Testis (tissue), 3 donors: Measurements from ENCODE around the gene SAFB2. TPM values are rescaled to one million over a fixed set of nuclear protein-coding genes. Genes with fewer than 3 reads are reported as not detected.

Experiments
- DNase-seq: peaks from one replicate; pipeline ENCODE4 v3.0.0-alpha.2; 2019
- H3K27ac ChIP-seq, 2 donors: fragments of 200-600 bp; sonication (generic); one replicate each; pipeline ENCODE4 v1.5.1; 2019
- H3K27me3 ChIP-seq: fragments of 200-600 bp; sonication (generic); one replicate; pipeline ENCODE4 v1.5.1; 2019
- H3K36me3 ChIP-seq: fragments of 200-600 bp; sonication (generic); one replicate; pipeline ENCODE4 v1.5.1; 2017; ENCODE audit warnings: low read depth; ENCODE audit errors: missing control alignments
- H3K4me1 ChIP-seq: fragments of 200-600 bp; sonication (generic); one replicate; pipeline ENCODE4 v1.5.1; 2019
- H3K4me3 ChIP-seq, 2 donors: fragments of 200-600 bp; sonication (generic); one replicate each; pipeline ENCODE4 v1.5.1; 2017 to 2019
- H3K9me3 ChIP-seq: fragments of 200-600 bp; sonication (generic); one replicate; pipeline ENCODE4 v1.5.1; 2017
- CTCF ChIP-seq, 3 experiments: fragments of 450-650 bp in 2 of 3; fragments of 200-600 bp in 1 of 3; sonication (generic) in 1 of 3; IDR thresholded peaks; one replicate each; pipeline ENCODE4 v1.5.1; 2016 to 2019; ENCODE audit warnings: antibody characterized with exemption in 3 of 3, mild to moderate bottlenecking in 2 of 3, moderate library complexity in 1 of 3
- POLR2A ChIP-seq: fragments of 450-650 bp; IDR thresholded peaks from one replicate; pipeline ENCODE4 v1.6.1; 2017; ENCODE audit warnings: antibody characterized with exemption, mild to moderate bottlenecking, moderate library complexity
- WGBS, 2 donors: methylation state at CpG; one replicate each; pipeline ENCODE4 v1.1.5; 2018; 5-methylcytosine and 5-hydroxymethylcytosine counted together
- intact Hi-C: fragments of 100-400 bp; cut with DNase I; formaldehyde crosslinking; loops from one replicate; pipeline ENCODE4 v1.15.1; 2023; ENCODE audit warnings: low total_unique reads
- polyA plus RNA-seq: library from polyadenylated mRNA; stranded (reverse); fragments of 350-450 nt; fragmentation: Illumina TruSeq; extraction: RNeasy Lipid Tissue Mini Kit (QIAGEN cat#74804); gene quantifications from one replicate; pipeline ENCODE4 v1.2.3, GENCODE V29; 2014; ENCODE audit warnings: low read depth, low replicate concordance; ENCODE audit not compliant: insufficient read depth
- total RNA-seq, 2 donors: library from RNA; depleted of rRNA; stranded (reverse); fragments of >200 nt; gene quantifications; one replicate each; pipeline ENCODE4 v1.2.3, GENCODE V29; 2016

Gene SAFB2
- total and polyA plus RNA-seq, 3 donors from 2014 or later: 84.1 to 209 (median 173) TPM

DNA sequence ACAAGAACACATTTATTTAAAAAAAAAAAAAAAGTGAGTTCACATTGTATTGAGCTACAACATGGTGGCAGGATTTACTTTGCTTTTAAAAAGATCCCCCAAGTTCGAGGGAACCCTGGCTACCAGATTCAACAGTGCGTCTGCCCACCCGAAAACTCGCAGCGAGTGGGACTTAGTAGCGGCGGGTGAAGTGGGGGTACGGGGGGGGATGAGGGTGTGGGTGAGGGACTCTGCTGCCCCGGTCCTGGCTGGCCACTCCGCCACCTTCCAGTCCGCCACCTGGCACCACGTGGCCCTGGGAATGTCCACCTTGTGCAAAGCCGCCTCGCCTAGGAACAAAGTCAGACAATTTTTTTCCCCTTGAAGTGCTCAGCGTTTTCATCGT is 35.5 kb downstream of the SAFB2 start:
- Histone ChIP-seq H3K4me3 (no peak overlapping the region), H3K4me1 (peaks cover 6% of the 10 kb centered on the region), H3K9me3 (no peaks in the 10 kb centered on the region), H3K27me3 (no peaks in the 10 kb centered on the region), H3K27ac (no peak overlapping the region), H3K36me3 (no peaks in the 10 kb centered on the region)
- 92% methylated on average over 16 of the region's 16 CpGs for WGBS, 2 donors
- TF ChIP-seq CTCF (IDR thresholded peaks at IDR 0.05) (no peak), POLR2A (no peak)
- DNase-seq: no peak
- intact Hi-C loops: loop anchor here (10.0 kb wide), 1 partner anchor 372 kb away; no protein-coding TSS in a partner anchor

GRCh38 chr19:5586300-5587070 is 36.1 kb downstream of the SAFB2 start:
- 75 to 93% methylated on average over 9 to 26 of the region's 26 CpGs for WGBS, 2 donors
- TF ChIP-seq CTCF (IDR thresholded peaks at IDR 0.05) (no peak), POLR2A (no peak)
- Histone ChIP-seq H3K36me3 (no peaks in the 10 kb centered on the region), H3K27ac (no peak overlapping the region), H3K4me1 (peaks cover 6% of the 10 kb centered on the region), H3K4me3 (no peak overlapping the region), H3K27me3 (no peaks in the 10 kb centered on the region), H3K9me3 (no peaks in the 10 kb centered on the region)
- intact Hi-C loops: loop anchor here (10.0 kb wide), 1 partner anchor 372 kb away; no protein-coding TSS in a partner anchor
- no peak for DNase-seq

DNA sequence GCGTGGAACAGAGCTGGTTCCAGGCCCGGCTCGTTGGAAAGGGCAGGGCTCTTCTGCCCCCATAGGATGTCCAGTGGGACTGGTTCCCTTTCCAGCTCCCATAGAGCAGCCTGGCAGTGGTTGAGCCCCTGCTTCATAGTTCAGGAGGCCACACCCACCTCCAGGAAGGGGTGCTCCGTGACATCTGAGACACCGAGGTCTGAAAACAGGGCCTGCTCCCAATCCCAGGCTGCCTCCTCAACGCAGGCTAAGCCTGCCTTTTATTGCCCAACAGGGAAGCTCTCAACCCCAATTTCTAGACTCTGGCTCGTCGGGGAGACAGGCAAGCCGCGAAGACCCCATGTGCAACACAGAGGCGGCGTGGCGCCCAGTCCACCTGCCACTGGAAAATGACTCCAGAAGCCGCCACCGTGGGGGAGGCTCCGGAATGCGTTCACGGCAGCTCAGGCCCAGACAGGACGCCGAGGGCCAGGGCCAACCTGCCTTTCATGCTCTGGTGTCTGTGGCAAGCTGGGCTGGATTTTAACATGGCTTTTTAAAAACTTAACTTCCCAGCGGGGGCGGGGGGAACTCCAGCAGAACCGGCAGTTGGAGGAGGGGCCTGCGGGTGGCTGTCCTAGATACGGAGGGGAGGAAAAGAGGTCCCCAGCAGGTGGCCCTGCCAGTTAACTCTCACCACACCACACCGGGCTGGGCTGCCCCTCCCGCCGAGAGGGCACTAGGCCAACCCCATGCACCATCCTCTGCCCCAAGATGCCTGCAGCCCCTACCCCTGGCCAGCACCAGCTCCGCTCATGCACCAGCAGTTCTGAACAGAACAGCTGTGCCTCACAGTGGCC is 36.9 kb downstream of the SAFB2 start:
- no peaks in the 10 kb centered on the region for H3K9me3 ChIP-seq
- intact Hi-C loops: loop anchor here (10.0 kb wide), 1 partner anchor 371 kb away; no protein-coding TSS in a partner anchor
- H3K36me3 ChIP-seq: no peaks in the 10 kb centered on the region
- H3K27me3 ChIP-seq: no peaks in the 10 kb centered on the region
- no peak for TF ChIP-seq POLR2A
- DNase-seq: peak; percentile 46
- H3K4me1 ChIP-seq: peaks cover 6% of the 10 kb centered on the region
- 35 to 39% methylated on average over 8 to 29 of the region's 29 CpGs for WGBS, 2 donors
- no peak overlapping the region for H3K27ac ChIP-seq
- no peak overlapping the region for H3K4me3 ChIP-seq

DNA sequence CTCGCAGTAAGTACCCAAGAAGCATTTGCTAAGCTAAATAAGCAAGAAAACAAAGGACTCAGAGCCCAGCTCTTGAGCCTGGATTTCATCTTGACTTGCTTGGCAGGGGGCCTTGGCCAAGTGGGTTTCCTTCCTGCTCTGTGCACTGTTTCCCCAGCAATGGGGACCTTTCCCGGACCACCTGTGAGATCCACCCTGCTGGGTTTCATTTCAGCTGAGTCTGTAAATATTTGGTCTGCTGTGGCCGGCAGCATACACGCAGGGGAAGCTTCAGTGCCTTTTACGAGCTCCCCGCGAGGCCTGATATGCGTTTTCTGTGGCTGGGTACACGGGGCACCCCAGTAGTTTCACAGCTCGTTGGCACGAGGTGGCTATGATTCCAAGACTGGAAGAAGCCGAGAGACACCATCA is 42.4 kb downstream of the SAFB2 start:
- WGBS, 2 donors: 79 to 81% methylated on average over 11 to 12 of the region's 12 CpGs
- no peak overlapping the region for H3K27ac ChIP-seq
- H3K9me3 ChIP-seq: no peaks in the 10 kb centered on the region
- H3K4me1 ChIP-seq: peaks cover 5% of the 10 kb centered on the region
- intact Hi-C loops: loop anchor here (10.0 kb wide), 1 partner anchor 365 kb away; no protein-coding TSS in a partner anchor
- H3K36me3 ChIP-seq: no peaks in the 10 kb centered on the region
- H3K4me3 ChIP-seq: no peak overlapping the region
- no peak for DNase-seq
- TF ChIP-seq CTCF (IDR thresholded peaks at IDR 0.05) (no peak), POLR2A (no peak)
- H3K27me3 ChIP-seq: no peaks in the 10 kb centered on the region

DNA sequence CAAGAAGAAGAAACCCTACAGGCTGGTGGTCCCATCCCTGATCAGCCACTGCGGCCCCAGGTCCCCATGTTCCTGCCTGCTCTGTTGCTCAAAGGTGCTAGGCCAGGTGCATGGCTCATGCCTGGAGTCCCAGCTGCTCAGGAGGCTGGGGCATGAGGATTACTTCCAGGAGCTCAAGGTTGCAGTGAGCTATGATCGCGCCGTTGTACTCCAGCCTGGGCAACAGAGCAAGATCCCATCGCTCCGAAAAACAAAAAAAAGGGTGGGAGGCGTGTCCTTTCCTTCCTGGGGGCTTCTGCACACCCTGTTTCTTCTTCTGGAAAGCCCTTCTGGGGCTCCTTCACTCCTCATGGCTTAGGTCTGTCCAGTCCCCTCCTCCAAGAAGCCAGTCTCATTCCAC is 42.9 kb downstream of the SAFB2 start:
- WGBS, 2 donors: 92 to 98% methylated on average over 7 of the region's 7 CpGs
- TF ChIP-seq CTCF (IDR thresholded peaks at IDR 0.05): no peak
- TF ChIP-seq POLR2A: no peak
- Histone ChIP-seq H3K4me3 (no peak overlapping the region), H3K27me3 (no peaks in the 10 kb centered on the region), H3K36me3 (no peaks in the 10 kb centered on the region), H3K27ac (no peak overlapping the region), H3K4me1 (peaks cover 5% of the 10 kb centered on the region), H3K9me3 (no peaks in the 10 kb centered on the region)
- DNase-seq: no peak
- intact Hi-C loops: loop anchor here (10.0 kb wide), 2 partner anchors 365 to 535 kb away; no protein-coding TSS in a partner anchor
